MV-4-11 (cell line): ENCODE data around the gene RHBDF2.

Experiments
- DNase-seq: peaks from one replicate; lab custom pipeline; 2025; lab: John Stamatoyannopoulos, UW

RHBDF2 gene

DNA sequence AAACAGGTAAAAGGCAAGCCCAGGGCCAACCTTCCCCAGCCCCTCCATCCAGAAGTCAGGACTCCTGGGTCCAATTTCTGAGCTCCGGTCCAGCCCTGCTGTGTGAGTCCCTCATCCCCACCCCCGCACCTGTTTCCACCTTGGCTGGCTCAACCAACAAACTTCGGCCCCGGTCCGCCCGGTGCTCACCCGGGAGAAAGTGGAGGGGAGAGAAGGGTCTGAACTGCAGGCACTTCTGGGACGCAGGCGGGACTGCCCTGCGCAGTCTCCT, 541 bp downstream of the RHBDF2 start:
- DNase-seq, result no peak

DNA sequence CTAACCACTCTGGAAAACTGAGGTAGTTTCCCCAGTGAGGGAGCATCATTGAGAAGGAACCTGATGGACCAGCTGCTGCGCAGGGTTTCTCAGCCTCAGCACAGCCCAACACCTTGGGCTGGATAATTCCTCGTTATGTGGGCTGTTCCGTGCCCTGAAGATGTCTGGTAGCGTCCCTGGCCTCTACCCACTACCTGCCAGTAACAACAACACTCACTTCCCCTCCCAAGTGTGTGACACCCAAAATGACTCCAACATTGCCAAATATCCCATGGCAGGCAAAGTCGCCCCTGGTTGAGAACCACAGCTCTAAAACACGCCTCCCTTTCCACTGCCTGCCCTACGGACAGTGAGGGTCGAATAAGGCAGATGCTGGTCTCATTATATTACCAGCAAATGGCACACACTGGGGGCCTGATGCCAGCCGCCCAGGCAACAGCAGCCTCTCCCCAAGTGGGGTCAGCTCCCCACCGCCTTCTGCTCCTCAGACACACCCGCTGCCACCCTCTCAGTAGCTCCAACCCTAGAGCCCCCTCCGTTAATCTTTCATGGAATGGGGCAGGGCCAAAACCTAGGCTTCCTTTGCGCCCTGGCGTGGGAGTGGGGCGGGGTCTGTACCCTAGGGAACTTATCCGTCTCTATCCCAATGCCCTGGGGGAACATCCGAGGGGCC, 1.0 kb downstream of the RHBDF2 start:
- peak; percentile 50 for DNase-seq

DNA sequence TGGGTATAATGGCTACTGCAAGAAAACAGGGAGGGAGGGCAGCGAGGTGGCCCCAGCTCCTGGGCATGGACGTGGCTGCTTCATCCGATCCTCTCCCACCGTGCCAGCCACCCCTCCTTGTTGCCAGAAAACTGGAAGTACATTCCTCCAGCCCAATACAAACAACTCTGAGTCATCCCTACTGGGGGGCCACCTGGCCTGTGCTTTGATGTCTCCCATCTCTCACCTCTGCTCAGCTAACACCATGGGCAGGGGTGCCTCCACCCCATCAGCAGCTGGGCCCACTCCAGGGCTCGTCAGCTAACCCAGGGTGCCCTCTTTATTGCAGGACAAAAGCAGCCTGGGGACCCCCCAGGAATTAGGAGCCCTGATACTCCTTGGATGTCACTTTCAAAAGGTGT, 2.0 kb downstream of the RHBDF2 start:
- DNase-seq, result no peak

DNA sequence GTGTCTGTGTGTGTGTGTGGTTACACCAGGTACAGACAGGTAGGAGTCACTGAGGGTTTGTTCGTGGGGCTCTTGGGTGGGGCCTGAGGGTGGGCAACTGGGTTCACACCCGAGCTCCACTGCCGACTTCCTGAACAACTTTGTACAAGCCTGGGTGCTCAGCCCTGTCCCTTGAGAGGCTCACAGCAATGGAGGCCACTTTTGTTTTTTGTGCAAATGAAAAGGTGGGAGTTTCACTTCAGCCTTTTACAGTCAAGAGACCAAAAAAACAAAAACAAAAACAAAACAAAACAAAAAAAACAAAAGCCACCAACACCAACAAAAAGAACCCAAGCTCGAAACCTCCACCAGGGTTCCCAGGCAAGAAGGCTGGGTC, 2.4 kb downstream of the RHBDF2 start:
- no peak for DNase-seq

DNA sequence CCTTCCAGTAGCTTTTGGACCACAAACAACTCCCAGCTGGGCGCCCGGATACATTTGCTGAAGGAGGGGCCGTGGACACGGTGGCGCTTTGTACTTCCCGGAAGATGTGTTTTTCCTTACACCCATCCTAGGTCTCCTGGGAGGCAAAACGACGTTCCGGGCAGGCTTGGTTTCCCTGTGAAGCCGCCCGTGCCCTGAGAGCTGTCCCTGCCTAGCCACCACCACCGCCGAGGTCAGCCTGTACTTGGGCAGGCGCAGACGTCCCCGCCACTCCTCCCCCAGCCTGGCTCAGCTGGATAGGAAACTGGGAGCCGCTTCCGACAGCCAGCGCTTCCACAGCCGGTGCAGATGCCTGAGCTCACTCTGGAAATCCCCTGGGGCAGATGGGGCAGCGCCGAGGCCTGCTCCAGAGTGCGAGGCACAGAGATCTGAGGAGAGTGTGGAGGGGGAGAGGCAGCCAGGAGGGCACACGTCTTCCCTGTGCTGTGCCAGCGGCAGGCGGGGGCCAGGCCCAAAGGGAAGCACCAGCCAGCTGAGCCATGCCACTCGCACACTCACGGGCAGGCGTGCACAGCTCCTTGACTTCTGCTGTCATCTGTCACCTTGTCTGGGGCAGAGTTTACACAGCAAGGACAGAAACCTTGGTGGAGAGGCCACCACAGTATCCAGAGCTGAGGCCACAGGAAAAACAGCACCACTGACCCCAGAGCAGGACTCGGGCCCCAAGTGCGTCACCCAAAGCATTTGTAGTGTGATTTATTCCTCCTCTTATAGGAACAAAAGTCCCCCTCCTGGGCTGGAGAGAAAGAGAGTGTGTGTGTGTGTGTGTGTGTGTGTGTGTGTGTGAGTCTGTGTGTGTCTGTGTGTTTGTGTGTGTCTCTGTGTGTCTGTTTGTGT, 3.0 kb downstream of the RHBDF2 start:
- DNase-seq, result no peak

DNA sequence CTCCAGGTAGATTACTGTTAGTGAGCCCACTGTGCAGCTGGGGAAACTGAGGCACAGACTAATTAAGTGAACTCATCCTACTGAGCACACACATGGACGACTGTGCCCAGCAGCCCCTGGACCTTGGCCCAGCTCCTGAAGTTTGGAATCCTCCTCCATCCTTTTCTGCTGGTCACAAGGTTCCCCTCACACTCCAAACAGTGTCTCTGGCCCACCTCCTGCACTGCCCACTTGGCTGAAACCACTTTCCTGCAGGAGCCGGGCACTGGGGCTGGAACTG, 3.6 kb downstream of the RHBDF2 start:
- no peak for DNase-seq

DNA sequence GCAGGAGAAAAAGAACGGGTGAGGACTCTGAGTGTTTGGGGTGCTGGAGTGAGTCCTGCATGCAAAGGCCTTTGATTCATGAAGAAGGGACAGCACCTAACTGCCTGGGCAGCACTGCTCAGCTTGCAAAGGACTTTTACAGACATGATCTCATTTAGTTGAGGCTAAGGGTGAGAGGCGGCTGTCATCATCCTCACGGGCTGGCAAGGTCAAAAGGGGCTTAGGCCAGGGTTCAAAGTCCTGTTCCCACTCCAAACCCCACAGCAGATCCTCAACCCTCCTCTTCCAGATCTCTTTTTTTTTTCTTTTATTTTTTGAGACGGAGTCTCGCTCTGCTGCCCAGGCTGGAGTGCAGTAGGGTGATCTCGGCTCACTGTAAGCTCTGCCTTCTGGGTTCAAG, 4.8 kb downstream of the RHBDF2 start:
- no peak for DNase-seq

DNA sequence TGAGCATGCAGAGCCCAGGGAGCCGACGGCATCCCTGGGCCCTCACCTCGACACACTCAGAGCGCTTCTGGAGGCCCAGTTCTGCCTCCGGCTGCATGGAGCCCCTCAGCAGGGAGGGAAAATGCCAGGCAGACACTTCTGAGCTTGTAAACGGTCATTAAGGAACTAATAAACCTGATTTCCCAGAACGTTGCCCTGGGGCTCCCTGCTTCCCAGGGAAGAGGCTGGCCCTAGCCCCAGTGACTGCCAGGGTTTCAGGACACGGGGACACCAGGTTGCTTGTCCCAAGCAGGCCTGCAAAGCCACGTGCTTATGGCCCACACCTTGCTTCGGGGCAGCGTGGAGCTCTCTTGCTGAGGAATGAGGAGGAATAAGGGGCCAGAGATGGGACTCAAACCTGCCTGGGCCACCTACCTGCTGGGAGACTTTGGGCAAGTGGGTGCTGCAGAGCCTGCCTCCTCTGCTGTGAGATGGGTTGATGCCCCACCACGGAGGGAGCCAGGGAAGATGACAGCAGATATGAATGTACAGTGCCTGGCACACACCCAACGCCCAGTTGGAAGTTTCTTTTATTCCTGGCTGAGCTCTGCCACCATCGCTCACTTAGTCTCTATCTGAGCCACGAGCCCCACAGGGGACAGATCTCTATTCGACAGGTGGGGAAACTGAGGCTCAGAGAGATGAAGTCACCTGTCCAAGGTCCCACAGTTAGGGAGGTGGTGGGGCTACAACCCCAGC, 5.4 kb downstream of the RHBDF2 start:
- DNase-seq, result no peak

DNA sequence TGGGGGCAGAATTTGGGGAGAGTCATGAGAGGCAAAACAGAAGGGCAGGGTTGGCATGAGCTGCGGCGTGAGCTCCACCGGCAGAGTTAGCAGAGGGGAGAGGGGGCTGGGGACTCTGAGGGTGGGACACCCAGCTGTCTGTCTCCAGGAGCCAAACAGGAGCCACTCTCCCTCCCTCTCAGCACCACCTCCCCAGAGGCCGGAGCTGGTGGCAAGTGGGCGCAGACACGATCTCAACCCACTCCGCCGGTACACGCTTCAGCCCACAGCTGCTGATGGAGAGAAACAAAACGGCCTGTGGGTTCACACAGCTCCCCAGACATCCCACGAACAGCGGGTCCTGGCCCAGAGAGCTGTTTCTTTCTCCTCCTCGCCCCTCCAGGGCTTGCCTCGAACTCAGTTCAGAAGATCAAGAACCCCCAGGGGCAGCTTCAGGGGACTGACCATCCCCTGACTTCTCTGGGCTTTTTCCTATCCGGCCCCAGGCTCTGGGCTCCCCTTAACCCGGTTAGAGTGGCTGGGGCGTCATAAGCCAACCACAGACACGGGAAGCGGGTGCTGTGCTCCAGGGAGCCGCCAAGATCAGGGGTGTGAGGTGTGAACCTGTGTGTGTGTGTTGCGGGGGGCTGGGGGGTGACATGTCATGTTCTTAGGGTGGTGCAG, 7.6 kb downstream of the RHBDF2 start:
- no peak for DNase-seq

DNA sequence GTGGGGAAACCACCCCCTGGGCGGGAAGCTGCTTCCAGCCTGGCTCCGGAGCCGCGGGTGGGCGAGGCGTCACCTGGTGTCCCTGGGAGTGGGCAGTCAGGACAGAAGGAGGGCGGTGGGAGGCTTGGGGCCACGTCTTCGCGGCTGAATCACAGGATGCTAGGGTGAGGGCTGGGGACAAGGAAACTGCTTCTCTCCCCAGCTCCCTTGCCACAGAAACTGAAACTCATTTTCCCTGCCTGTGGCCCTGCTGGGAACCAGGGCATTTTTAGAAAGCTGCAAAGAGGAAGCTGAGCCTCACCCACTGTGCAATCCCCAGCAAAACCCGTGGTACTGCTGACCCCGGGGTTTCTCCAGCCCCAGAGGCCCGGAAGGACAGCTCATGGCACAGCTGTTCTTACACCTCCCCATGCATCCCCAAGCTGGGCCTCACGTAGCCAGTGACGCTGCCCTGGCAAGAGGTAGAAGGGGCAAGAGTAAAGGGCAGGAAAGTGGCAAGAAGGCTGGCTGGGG, 8.2 kb downstream of the RHBDF2 start:
- DNase-seq, result peak; percentile 97

DNA sequence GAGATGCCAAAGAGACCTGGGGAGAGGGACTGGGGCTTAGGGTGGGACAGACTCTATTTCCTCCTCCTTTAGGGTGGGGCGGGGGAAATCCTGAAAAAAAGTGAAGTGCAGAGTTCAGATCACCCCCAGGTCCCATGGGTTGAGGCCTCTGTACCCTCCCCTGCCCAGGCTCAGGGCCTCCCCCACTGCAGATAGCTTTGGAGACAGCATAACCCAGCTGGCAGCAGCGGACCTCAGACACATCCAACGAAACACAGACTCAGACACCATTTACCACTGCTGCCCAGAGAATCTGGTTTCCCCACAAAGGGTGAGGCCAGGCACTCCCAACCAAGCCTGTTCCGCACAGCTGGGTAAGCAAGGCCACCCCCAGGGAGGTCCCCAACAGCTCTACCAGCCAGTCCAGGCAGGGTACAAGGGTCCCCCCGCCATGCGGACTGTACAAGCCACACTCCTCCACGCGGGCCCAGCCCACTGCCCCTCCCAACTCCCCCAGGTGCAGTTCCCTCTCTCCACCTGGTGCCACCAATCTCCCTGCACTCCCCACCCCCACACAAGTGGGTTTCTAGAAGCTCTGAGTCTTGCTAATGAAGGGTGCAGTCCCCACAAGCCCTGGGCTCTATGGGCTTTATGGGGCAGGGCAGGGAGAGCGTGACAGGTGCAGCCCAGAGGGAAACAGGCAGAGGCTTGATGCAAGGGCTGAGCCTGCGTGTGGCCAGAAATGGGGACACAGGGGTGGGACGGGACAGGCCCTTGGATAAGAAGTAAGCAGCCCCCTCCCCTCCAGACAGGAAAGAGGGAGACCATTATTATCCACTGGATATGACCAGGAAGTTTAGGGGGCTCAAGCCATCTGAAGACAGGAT, 8.9 kb downstream of the RHBDF2 start:
- no peak for DNase-seq

DNA sequence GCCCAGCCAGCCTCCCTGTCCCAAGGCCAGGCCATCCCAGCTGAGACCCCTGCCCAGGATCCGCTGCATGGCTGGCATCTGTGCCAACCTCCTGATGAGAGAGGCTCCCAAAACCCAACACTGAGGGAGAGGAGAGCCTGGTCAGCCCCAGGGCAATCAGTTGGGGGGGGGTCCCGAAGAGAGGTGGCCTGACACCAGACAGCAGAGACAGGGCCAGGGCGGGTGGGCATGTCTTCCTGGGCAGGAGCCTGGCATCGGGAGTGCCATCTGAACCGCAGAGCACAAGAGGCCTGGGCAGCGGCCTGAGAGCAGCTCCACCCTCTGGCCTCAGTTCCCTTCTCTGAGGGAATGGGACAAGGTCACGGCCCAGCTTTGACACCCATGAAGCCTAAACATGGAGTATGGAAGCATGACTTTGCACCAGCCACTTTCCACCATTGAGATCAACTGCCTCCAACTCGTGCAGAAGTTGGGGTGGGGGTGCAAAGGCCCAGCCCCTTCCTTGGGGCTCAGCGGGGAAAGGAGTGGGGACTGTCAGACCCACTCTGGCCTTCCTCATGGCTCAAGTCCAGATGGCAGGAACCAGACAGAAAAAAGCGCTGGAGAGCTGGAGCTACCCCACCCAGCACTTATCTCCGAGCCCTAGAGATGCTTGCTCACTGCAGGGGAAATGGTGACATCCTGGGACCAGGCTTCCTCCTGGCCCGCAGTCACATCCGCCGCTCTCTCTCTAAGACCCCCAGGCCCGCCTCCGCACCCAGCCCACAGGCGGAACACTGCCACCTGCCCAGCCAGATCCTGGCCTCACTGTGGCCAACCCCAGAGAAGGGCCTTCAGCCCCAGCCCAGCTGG, 9.7 kb downstream of the RHBDF2 start:
- no peak for DNase-seq

DNA sequence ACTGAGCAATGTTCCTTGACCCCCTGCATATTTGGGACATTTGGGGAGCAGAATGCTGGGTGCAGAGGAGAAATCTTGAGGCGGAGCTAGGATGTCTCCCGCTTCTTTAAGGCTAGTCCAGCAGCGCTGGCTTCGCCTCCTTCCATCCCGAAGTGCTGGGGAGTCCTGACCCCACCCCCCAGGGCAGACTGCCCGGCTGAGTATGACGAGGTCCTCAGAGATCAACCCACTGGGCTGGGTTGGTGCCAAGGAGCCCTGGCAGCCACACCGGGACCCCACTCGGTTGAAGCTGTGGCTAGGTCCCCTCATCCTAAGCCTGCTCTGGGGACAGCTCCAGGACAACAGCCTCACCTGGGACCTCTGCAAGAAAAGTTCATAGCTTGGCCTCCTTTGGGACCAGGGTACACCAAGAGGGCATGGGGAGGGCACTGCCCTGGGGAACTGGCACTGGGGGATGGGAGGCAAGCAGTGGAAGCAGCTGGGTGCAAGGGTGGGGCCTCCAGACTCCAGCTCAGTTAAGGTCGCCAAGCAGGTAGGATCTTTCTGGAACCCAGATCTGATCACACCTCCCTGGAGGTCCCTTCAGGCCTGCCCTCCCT, 11.0 kb downstream of the RHBDF2 start:
- no peak for DNase-seq

DNA sequence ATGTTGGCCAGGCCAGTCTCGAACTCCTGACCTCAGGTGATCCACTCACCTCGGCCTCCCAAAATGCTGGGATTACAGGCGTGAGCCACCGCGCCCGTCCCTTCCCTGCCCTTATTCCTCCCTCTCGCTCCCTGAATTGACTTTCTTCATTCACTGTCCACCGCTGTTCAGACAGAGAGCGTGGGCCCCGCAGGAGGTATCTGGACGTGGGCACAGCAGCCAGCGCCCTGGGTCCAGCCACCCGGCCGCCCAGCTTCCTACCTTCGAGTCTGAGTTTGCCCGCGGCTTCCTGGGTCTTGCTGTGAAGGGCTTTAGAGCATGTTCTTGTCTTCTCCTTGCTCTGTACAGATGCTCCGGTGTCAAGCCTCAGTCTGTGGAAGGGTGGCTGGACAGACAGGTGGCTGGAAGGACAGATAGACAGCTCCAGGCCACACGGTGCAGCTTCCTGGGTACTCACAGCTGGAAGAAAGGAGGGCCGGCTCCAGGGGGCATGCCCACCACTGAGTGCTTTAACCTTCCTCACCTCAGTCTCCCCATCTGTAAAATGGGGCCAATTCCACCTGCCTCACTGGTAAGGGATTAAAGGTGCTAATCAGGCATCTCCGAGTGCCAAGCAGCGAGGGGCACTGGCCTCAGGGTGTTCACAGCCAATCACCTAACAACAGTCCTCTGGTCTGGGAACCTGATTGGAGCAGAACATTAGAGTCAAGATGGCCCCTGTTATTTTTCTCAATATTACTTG, 13.6 kb downstream of the RHBDF2 start:
- no peak for DNase-seq

DNA sequence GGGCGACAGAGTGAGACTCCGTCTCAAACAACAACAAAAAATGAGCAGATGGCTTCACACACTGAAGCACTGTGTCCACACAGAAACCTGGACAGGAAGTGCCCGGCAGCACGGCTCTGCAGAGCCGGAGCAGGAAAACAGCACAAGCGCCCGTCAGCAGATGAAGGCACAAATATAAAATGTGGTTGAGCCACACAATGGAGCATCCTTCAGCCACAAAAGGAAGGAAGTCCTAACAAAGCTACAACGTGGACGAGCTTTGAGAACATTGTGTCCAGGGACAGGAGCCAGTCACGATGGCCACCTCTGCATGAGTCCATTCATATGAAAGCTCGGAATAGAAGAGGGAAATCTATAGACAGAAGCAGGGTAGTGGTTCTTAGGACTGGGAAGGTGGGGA, 15.7 kb downstream of the RHBDF2 start:
- DNase-seq, result peak; percentile 53

DNA sequence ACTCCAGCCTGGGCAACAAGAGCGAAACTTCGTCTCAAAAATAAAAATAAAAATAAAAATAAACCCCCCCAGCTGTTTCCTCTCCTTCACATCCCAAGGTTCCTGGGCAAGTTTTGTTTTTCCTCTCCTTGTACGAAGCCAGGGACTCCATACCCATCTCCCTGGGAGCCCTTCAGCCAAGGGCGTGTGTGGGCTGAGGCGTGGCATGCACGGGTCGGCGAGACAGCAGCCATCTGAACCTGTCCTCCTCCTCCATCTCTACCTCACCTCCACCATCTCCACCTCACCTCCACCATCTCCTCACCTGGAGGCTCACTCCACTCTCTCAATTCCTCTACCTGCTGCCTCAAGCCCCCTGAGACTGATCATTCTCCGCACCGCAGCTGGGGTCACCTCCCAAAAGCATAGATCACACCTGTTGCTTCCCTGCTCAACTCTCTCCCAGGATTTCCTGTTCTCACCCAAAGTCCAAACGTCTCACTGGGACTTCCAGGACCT, 16.9 kb downstream of the RHBDF2 start:
- DNase-seq, result no peak

DNA sequence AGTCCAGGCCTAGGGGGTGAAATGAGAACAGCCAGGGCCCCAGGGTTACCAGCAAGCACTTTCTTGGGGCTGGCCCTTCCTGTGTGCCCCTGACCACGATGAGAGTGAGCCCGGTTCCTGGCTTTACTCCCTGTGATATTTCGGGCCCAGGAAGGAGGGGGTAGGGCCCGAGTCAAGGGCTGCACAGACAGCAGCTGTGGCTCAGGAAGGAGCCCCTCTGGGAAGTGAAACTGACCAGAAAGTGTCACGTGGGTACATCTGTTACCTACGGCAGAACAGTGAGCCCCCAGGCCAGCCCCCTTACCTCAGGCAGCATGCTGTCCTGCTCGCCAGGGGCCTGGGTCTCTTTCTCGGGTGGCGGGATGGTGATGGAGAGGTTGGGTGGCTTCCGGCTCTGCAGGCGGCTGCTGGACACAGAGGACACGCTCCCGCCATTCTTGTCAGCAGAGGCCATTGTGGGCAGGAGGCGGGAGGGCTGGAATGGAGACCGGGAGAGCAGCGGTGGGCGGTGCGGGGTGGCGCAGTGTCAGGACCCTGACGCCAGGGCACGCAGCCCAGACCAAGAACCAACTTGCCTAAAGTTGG, 20.1 kb downstream of the RHBDF2 start:
- peak; percentile 90 for DNase-seq

DNA sequence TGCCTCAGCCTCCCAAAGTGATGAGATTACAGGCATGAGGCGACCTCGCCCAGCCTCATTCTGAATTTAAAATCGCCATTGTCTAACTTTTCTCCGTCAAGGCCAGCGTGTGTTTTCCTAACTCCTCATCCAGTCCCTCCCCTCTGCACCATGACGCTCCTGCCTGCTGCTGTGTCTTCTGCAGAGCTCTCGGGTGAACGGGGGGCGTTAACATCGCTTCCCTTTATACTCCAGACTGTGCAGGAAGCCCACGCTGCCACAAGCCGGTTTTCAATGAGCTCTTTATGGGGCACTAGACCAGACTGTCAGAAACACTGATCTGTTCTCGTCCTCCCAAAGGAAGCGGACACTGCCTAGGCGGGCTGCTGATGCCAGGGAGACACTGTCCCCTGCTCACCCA, 20.6 kb downstream of the RHBDF2 start:
- peak; percentile 69 for DNase-seq

DNA sequence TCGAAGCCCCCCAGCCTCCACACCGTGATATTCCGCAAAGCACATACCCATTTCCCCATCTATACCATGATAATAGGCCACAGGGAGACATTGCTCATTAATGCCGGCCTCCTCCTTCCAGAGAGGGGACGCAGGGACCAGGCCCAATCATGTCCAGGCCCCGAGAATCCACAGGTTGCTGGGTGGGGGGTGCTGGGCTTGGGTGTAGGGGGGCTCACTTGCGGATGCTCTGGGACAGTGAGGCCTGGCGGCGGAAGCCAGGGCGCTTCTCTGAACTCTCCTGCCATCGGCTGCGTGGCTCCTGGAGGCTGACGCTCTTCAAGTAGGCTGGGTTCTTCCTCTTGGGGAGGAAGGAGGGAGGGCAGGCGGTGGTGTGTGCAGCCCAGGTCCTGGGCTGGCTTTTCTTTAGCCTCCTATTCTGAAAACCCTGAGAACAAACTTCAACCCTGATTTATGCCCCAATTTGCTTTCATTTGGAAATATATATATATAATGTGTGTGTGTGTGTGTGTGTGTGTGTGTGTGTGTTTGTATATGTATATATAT, 21.6 kb downstream of the RHBDF2 start:
- peak; percentile 49 for DNase-seq
